HG02938 (cell line): ENCODE measurements around the gene PFKFB3.
A peak's percentile ranks its signal among the peaks of the same experiment; 100 is the strongest.
"Not testable (repeated sequence)": the region's sequence is repeated elsewhere in the genome, so short reads cannot be mapped to it uniquely, and the experiment has no call there.

Experiments used
- ATAC-seq: cut with Tn5 transposase; IDR thresholded peaks from one replicate; pipeline ENCODE4 v1.9.1; 2021; ENCODE audit warnings: mild to moderate bottlenecking, moderate library complexity; ENCODE audit not compliant: unreplicated experiment

The PFKFB3 gene

GRCh38 chr10:6202684-6203330 is at the start of gene PFKFB3:
PFKFB3 (plus strand) TSS chr10:6202932; CDS start chr10:6203261, 329 bp downstream.
- ATAC-seq = peak; percentile 65

GRCh38 chr10:6153845-6154244 is 48.9 kb upstream of the PFKFB3 start:
- ATAC-seq = no peak

GRCh38 chr10:6154566-6154965 is 48.2 kb upstream of the PFKFB3 start:
- ATAC-seq = no peak

GRCh38 chr10:6158276-6158675 is 44.5 kb upstream of the PFKFB3 start:
- ATAC-seq = no peak

GRCh38 chr10:6161921-6162320 is 40.8 kb upstream of the PFKFB3 start:
- ATAC-seq = no peak

- ATAC-seq = no peak
Observed at GRCh38 chr10:6162589-6163356, 40.0 kb upstream of the PFKFB3 start.

- ATAC-seq = peak; percentile 78
Observed at GRCh38 chr10:6163364-6164270, 39.1 kb upstream of the PFKFB3 start.

- peak; percentile 18 for ATAC-seq
Observed at GRCh38 chr10:6164271-6165095, 38.2 kb upstream of the PFKFB3 start.

- no peak for ATAC-seq
Observed at GRCh38 chr10:6165221-6165725, 37.5 kb upstream of the PFKFB3 start.

- ATAC-seq = not testable (repeated sequence)
Observed at GRCh38 chr10:6165933-6166332, 36.8 kb upstream of the PFKFB3 start.

- ATAC-seq = no peak
Observed at GRCh38 chr10:6167456-6167855, 35.3 kb upstream of the PFKFB3 start.

GRCh38 chr10:6168084-6168483 is 34.6 kb upstream of the PFKFB3 start:
- no peak for ATAC-seq

GRCh38 chr10:6170638-6171037 is 32.1 kb upstream of the PFKFB3 start:
- no peak for ATAC-seq

GRCh38 chr10:6171881-6172695 is 30.6 kb upstream of the PFKFB3 start:
- no peak for ATAC-seq

- ATAC-seq = no peak
Observed at GRCh38 chr10:6173203-6173602, 29.5 kb upstream of the PFKFB3 start.

GRCh38 chr10:6174201-6174874 is 28.4 kb upstream of the PFKFB3 start:
- no peak for ATAC-seq

GRCh38 chr10:6175329-6176055 is 27.2 kb upstream of the PFKFB3 start:
- ATAC-seq = no peak

GRCh38 chr10:6176691-6177231 is 26.0 kb upstream of the PFKFB3 start:
- no peak for ATAC-seq
